ENCODE results near the gene LRRC17. TPM values are rescaled to one million over a fixed set of nuclear protein-coding genes. Genes with fewer than 3 reads are reported as not detected.

Gene LRRC17
- total RNA-seq, 2 experiments from 2014 or later: not detected

GRCh38 chr7:102895602-102896001 is 17.2 kb upstream of the LRRC17 start:
- no TSS peak for BruUV-seq (replicated peaks)
- H3K36me3 ChIP-seq (ENCODE audit: insufficient read depth, low read length): no peaks in the 10 kb centered on the region
- no peak overlapping the region for H3K4me3 ChIP-seq (ENCODE audit: low read depth, low read length, poor library complexity, severe bottlenecking)
- no peaks in the 10 kb centered on the region for H3K79me2 ChIP-seq (ENCODE audit: insufficient read depth, low read depth, low read length)
- POLR2A ChIA-PET: no interaction called here
- H3K9me3 ChIP-seq (ENCODE audit: low read length): no peaks in the 10 kb centered on the region
- no peak overlapping the region for H3K27ac ChIP-seq (ENCODE audit: low read depth, low read length, poor library complexity, severe bottlenecking)
- no peaks in the 10 kb centered on the region for H3K4me1 ChIP-seq (ENCODE audit: insufficient read depth, low read length, poor library complexity, severe bottlenecking)
- DNase-seq (ENCODE audit: low spot score): no peak
- intact Hi-C loops (cut with micrococcal nuclease; ENCODE audit: unreplicated experiment): no loop called here
- H2AFZ ChIP-seq (ENCODE audit: low read length): no peak overlapping the region
- no peaks in the 10 kb centered on the region for H3K9me2 ChIP-seq (ENCODE audit: insufficient read depth, low read length)
- CTCF ChIA-PET (ENCODE audit: unreplicated experiment): no interaction called here
- no peak overlapping the region for H3K4me2 ChIP-seq (ENCODE audit: low read length)
- no peak for TF ChIP-seq CTCF (conservative IDR thresholded peaks at IDR 0.05; ENCODE audit: low read length)
- no peak for TF ChIP-seq EZH2phosphoT487 (IDR thresholded peaks at IDR 0.05; ENCODE audit: borderline replicate concordance, low read depth, low read length)
- H4K20me1 ChIP-seq (ENCODE audit: insufficient read depth, low read length): no peaks in the 10 kb centered on the region

- TF ChIP-seq CTCF (conservative IDR thresholded peaks at IDR 0.05; ENCODE audit: low read length): no peak
- H3K79me2 ChIP-seq (ENCODE audit: insufficient read depth, low read depth, low read length): no peaks in the 10 kb centered on the region
- H3K36me3 ChIP-seq (ENCODE audit: insufficient read depth, low read length): no peaks in the 10 kb centered on the region
- ChIA-PET CTCF (ENCODE audit: unreplicated experiment) (no interaction called here), POLR2A (no interaction called here)
- no peaks in the 10 kb centered on the region for H3K4me1 ChIP-seq (ENCODE audit: insufficient read depth, low read length, poor library complexity, severe bottlenecking)
- no peaks in the 10 kb centered on the region for H4K20me1 ChIP-seq (ENCODE audit: insufficient read depth, low read length)
- no peaks in the 10 kb centered on the region for H3K9me2 ChIP-seq (ENCODE audit: insufficient read depth, low read length)
- no peak overlapping the region for H2AFZ ChIP-seq (ENCODE audit: low read length)
- intact Hi-C loops (cut with micrococcal nuclease; ENCODE audit: unreplicated experiment): no loop called here
- DNase-seq (ENCODE audit: low spot score): no peak
- no peak overlapping the region for H3K4me3 ChIP-seq (ENCODE audit: low read depth, low read length, poor library complexity, severe bottlenecking)
- no peak overlapping the region for H3K4me2 ChIP-seq (ENCODE audit: low read length)
- no peaks in the 10 kb centered on the region for H3K9me3 ChIP-seq (ENCODE audit: low read length)
- no TSS peak for BruUV-seq (replicated peaks)
- no peak overlapping the region for H3K27ac ChIP-seq (ENCODE audit: low read depth, low read length, poor library complexity, severe bottlenecking)
Observed at GRCh38 chr7:102896585-102896984, 16.2 kb upstream of the LRRC17 start.

GRCh38 chr7:102897211-102897631 is 15.6 kb upstream of the LRRC17 start:
- POLR2A ChIA-PET: no interaction called here
- H3K4me2 ChIP-seq (ENCODE audit: low read length): no peak overlapping the region
- H3K4me3 ChIP-seq (ENCODE audit: low read depth, low read length, poor library complexity, severe bottlenecking): no peak overlapping the region
- CTCF ChIA-PET (ENCODE audit: unreplicated experiment): no interaction called here
- no peaks in the 10 kb centered on the region for H3K4me1 ChIP-seq (ENCODE audit: insufficient read depth, low read length, poor library complexity, severe bottlenecking)
- TF ChIP-seq EZH2phosphoT487 (IDR thresholded peaks at IDR 0.05; ENCODE audit: borderline replicate concordance, low read depth, low read length) (no peak), CTCF (conservative IDR thresholded peaks at IDR 0.05; ENCODE audit: low read length) (no peak)
- H3K79me2 ChIP-seq (ENCODE audit: insufficient read depth, low read depth, low read length): no peaks in the 10 kb centered on the region
- BruUV-seq (replicated peaks): no TSS peak
- no peaks in the 10 kb centered on the region for H3K9me3 ChIP-seq (ENCODE audit: low read length)
- H2AFZ ChIP-seq (ENCODE audit: low read length): no peak overlapping the region
- no peaks in the 10 kb centered on the region for H3K36me3 ChIP-seq (ENCODE audit: insufficient read depth, low read length)
- intact Hi-C loops (cut with micrococcal nuclease; ENCODE audit: unreplicated experiment): no loop called here
- H3K27ac ChIP-seq (ENCODE audit: low read depth, low read length, poor library complexity, severe bottlenecking): no peak overlapping the region
- no peaks in the 10 kb centered on the region for H3K9me2 ChIP-seq (ENCODE audit: insufficient read depth, low read length)
- no peak for DNase-seq (ENCODE audit: low spot score)
- H4K20me1 ChIP-seq (ENCODE audit: insufficient read depth, low read length): no peaks in the 10 kb centered on the region

All from OCI-LY7 (cell line).